HG03175 (cell line): ENCODE data around the gene GNB3.
"Not testable (repeated sequence)": the region's sequence is repeated elsewhere in the genome, so short reads cannot be mapped to it uniquely, and the experiment has no call there.

Experiments used
- ATAC-seq: cut with Tn5 transposase; IDR thresholded peaks from one replicate; pipeline ENCODE4 v1.9.1; 2021; ENCODE audit warnings: mild to moderate bottlenecking, moderate library complexity; ENCODE audit not compliant: unreplicated experiment

The GNB3 gene

DNA sequence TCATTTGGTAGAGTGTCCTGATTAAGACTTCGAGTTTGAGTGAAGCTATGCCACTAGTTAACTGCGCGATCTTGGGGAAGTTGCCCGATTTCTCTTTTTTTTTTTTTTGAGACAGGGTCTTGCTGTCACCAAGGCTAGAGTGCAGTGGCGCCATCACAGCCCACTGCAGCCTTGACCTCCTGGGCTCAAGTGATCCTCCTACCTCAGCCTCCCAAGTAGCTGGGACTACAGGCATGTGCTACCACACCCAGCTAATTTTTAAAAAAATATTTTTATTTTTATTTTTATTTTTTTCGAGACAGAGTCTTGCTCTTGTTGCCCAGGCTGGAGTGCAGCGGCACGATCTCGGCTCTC lies 33.3 kb downstream of the GNB3 start:
- ATAC-seq: not testable (repeated sequence)

- not testable (repeated sequence) for ATAC-seq
Measured at GRCh38 chr12:6879824-6880223, 39.1 kb downstream of the GNB3 start.

DNA sequence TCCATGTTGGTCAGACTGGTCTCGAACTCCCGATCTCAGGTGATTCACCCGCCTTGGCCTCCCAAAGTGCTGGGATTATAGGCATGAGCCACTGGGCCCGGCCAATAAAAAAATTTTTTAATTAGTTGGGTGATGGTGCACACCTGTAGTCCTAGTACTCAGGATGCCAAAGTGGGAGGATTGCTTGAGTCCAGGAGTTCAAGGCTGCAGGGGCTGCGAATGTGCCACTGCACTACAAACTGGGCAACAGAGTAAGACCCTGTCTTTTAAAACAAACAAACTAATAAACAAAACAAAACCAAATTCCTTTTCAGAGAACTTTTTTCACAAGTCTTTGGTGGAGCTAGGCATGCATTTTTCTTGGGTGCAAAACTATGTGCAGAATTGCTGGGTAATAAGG lies 42.5 kb downstream of the GNB3 start:
- no peak for ATAC-seq

GRCh38 chr12:6883683-6884082 lies 43.0 kb downstream of the GNB3 start:
- no peak for ATAC-seq

DNA sequence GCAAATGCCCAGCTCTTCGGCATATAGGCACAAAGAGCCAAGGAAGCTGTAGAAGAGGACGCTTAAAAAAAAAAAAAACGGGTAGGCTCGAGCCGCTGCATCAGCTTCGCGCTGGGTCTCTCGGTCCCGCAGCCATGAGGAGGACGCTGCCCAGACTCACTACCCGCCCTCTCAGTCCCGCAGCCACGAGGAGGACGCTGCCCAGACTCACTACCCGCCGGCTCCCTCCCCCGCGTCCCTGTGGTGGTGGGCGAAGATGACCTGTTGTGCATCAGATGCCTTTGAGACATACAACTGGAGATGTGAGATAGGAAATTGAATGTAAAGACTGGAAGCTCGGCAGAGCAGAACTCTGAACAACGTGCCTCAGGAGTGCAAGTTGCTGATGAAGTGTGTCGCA lies 43.8 kb downstream of the GNB3 start:
- no peak for ATAC-seq

DNA sequence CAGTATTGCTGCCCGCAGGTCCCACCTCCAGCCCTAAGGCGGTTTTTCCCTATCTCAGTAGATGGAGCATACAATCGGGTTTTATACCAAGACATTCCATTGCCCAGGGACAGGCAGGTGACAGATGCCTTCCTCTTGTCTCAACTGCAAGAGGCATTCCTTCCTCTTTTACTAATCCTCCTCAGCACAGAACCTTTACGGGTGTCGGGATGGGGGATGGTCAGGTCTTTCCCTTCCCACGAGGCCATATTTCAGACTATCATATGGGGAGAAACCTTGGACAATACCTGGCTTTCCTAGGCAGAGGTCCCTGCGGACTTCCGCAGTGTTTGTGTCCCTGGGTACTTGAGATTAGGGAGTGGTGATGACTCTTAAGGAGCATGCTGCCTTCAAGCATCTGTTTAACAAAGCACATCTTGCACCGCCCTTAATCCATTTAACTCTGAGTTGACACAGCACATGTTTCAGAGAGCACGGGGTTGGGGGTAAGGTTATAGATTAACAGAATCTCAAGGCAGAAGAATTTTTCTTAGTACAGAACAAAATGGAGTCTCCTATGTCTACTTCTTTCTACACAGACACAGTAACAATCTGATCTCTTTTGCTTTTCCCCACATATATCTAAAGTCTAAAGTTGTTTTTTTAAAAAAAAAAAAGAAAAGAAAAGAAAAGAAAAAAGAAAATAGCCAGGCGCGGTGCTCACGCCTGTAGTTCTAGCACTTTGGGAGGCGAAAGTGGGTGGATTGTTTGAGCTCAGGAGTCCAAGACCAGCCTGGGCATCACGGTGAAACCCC lies 45.7 kb downstream of the GNB3 start:
- ATAC-seq: not testable (repeated sequence)

GRCh38 chr12:6887460-6887859 lies 46.7 kb downstream of the GNB3 start:
- ATAC-seq: no peak

- no peak for ATAC-seq
Measured at GRCh38 chr12:6888360-6888759, 47.6 kb downstream of the GNB3 start.

DNA sequence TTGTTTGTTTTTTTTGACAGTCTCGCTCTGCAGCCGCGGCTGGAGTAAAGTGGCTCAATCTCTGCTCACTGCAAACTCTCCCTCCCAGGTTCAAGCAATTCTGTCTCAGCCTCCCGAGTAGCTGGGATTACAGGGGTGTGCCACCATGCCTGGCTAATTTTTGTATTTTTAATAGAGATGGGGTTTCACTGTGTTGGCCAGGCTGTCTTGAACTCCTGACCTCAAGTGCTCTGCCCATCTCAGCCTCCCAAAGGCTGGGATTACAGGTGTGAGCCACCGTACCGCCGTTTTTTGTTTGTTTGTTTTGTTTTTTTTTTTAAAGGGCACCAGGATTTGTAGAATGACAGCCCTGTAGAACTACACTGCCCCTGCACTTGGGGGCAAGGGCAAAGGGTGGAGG lies 48.1 kb downstream of the GNB3 start:
- ATAC-seq: not testable (repeated sequence)

- not testable (repeated sequence) for ATAC-seq
Measured at GRCh38 chr12:6889775-6890573, 49.2 kb downstream of the GNB3 start.

- ATAC-seq: peak; percentile 93
Measured at GRCh38 chr12:6890789-6891645, 50.3 kb downstream of the GNB3 start.

DNA sequence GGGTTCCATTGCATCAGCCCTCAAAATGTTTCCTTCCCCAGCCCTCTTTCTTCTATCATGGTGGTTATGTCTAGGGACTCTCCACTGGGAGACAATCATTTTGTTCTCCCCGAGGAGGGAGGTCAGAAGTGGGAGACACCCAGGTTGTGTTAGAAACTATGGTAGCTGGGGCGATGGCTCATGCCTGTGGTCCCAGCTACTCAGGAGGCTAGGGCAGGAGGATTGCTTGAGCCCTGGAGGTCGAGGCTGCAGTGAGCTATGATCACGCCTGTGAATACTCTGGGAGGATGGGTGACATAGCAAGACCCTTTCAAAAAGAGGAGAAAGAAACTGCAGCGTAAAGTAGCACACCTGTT lies 50.9 kb downstream of the GNB3 start:
- ATAC-seq: peak; percentile 4

DNA sequence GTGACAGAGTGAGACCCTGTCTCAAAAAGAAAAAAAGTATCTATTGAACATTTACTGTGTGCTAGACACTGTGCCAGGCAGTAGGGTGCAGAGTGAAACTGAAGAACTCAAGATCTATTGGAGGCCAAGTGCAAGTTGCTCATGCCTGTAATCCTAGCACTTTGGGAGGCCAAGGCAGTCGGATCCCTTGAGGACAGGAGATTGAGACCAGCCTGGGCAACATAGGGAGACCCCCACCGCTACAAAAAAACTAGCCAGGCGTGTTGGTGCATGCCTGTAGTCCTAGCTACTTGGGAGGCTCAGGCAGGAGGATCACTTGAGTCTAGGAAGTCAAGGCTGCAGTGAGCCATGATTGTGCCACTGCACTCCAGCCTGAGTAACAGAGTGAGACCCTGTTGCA lies 52.0 kb downstream of the GNB3 start:
- not testable (repeated sequence) for ATAC-seq

- no peak for ATAC-seq
Measured at GRCh38 chr12:6894321-6894720, 53.6 kb downstream of the GNB3 start.
